Medulla oblongata (tissue), 1 donor: ENCODE measurements around the gene HOXD11.

ENCODE experiments used
- DNase-seq: peaks from one replicate; pipeline ENCODE4 v3.0.0-alpha.2; 2015; ENCODE audit errors: extremely low spot score

Gene HOXD11

DNA sequence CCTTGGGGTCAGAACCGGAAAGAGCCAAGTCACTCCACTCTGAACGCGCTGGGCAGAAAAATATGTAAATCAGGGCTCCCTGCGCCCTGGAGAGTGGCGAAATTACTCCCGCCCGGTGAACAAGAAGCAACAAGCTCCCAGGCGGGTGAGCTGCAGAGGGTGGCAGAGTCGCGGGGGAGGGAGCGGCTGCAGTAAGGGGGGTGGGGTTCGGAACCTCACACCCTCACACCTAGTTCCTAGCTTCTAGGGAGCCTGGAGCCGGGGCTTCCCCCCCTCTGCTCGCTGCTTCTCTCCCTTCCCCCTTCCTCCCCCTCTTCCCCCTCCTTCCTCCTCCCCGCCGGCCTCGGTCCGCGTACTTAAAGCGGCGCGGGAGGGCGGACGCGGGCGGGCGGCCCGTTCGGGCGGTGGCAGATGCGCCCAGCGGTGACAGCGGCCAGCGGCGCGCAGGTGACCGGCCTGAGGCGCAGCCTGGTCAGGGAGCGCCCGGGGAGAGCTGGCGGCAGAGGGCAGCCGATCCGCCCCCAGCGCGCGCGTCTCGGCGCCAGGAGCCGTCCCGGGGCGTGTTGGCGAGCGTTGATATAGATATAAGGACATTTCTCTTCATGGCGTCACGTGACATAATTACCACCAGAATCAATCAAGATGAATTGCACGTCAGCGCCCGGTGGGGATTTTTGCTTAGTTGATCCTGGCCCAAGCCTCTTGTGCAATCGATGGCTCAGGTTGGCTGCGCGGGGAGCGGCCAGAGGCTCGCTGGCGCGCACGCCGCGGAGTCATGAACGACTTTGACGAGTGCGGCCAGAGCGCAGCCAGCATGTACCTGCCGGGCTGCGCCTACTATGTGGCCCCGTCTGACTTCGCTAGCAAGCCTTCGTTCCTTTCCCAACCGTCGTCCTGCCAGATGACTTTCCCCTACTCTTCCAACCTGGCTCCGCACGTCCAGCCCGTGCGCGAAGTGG, at the start of gene HOXD11:
Gene HOXD11, plus strand, starts transcription at position 700 of the 959 bp plus-strand sequence. Its CDS starts 76 bp downstream, at position 776.
- DNase-seq = no peak

DNA sequence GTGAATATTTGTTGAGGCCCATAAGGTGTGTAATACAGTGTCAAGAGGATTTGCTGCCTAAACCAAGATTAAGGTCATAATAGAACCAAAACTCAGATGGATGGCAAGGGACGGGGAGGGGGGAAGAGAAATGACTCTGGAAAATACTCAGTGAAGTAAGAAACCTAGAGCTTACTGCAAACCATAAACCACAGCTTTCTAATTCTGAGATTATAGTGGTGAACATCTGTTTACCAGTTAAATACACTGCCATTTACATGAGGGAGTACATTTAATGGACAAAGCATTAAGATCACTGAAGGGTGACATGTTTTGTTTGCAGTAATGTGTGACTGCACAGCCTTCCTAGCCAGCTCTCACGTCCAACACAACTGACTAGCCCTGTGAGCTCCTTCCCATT, 43.1 kb upstream of the HOXD11 start:
- no peak for DNase-seq

DNA sequence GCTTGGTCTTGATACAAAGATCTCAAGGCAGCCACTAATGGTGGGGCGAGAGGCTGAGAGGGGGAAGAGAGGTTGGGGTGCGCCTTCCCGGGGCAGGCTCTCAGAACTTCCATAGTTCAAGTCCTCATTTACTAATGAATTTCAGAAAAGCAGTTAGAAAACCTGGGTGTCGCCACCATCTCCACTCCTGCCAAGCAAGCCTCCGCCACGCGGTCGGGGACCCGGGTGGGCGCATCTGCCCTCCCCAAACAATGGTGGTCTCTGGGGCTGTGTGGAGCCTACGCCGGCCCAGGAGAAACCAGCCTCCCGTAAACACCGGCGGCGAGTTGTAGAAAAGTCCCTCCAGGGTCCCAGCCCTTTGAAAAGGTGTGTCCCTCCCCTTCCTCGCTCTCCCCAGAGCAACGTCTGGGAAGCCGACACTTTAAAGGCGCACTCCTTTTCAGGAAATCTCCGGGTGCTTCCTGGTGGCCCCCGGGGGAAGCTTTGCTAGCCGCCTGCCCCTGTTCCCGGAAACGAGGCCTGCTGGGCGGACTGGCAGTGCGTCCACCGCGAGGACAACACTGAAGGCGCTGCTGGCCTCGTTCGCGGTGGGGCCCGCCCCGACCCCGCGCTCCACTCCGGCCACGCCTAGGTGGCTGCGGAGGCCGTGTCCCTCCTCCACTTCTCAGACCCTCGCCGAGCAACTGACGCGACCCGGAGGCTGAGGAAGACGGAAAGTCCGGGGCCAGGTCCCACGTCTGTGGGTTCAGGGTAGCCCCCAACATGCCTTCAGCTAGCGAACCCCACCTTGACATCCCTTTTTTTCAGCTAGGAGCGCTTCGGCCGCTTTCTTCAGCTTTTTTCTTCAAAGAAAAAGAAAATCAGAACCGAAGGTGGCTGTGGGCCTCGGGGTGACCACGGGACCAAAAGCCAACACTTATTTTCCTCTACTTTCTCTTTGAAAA, 40.2 kb upstream of the HOXD11 start:
- DNase-seq = no peak

DNA sequence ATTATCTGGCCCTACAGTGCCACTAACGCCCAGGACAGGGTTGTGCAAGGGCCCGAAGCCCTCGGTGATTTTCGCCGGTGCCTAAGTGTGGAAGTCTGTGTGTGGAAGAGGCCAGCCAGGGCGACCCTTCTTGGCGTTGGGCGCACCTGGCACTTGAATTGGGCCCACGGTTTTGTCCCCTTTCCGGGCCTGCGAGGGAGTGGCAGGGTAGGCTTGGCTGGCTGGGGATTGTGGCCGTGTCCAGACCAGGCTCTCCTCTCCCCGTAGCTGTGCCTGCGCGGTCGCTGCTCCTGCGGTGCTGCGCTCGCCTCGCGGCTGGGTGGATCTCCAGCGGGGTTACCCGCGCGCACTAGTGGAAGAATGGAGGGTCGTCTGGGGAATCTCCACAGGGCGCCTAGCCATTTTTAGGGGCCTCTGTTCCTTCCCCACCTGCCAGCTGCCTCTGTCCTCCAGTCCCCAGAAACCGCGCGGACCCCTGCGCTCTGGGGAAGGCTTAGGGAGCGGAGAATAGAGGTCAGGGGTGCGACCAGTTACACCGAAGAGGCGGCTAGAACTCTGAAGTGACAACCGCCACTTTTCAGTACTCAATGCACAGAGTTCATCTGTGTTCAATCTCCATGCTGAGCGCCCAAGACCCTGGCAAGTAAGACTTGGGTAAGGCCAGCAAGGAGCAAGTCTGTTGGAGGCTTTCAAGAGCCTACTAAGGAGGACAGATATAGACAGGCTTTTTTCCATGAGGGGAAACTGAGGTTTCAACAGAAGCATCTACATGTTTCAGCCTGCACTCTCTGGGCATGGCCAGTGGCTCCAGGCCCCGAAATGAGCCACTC, 39.3 kb upstream of the HOXD11 start:
- no peak for DNase-seq

DNA sequence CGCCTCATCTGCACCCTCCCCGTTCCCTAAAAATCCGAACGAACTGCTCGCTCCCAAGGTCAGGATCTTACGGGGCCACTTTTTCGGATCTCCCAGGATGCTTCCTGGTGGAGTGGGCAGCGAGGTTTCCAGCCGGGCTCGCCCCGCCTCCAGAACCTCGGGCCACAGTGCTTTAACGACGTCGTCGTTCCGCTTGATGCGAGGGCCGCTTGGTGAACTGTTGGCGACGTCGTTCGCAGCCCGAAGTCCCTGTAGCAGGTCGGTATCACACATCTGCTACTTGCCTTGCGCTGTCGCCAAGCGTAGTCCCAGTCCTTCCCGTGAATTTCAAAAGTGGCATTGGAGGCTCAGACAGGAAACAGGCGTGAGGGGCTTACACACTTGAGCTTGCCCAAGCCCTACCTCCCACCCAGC, 38.7 kb upstream of the HOXD11 start:
- no peak for DNase-seq

DNA sequence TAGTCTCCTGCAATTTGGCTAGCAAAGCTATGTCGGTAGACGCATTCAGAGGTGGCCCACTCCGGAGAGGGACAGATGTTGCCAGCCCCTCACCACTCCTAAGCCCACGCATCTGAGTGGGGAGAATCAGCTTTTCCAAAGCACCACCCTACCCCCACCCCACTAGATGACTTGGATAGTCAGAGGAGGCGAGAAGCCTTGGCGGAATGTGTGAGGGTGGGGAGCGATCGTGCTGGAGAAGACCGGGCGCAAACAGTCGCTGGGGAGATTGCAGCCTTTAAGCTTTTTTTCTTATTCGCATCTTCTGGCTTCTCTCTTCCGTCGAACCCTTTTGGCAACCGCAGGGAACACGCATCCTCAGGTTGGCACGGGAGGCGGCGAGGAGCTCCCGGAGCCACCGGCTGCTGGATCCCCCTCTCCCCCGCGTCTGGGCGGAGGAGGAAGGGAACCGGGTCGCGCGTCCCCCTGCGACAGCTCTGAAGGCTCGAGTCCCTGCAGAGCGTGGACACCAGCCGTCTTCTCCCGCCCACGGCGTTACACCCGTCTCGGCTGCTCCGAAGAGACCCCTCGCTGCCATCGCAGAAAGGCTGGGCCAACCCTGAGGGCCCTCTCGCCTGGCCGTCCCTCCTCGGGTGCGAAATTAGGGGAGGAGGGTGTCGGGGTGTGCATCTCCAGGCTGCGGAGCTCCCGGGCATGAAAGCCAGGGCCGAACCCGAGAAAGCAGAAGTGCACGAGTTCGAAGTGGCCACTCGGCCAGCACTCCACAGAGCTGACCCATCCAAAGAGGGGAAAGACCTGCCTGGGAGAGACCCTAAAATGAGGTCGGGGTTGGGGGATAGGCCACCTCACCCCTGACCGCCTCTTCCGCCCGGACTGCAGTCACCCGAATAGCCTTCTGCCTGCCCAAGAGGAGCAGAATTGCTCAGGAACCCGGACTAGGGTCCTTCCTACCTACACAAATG, 35.5 kb upstream of the HOXD11 start:
- DNase-seq = no peak

DNA sequence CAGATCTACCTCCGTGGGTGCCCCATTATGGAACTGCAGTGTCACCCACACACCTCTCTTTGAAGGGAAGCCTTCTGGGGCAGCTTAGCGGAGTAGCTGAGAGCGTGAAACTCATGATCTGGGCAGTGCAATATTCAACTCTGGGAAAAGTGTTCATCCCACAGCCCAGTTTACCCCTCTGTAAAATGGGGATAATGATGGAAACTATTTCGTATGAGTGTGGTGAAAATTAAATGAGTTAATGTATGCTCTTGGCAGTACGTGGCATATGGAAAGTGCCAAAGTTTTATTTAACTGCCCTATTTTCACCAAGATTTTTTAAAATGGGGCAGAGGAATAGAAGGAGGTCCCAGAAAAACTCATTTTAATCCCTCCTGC, 34.8 kb upstream of the HOXD11 start:
- DNase-seq = no peak

DNA sequence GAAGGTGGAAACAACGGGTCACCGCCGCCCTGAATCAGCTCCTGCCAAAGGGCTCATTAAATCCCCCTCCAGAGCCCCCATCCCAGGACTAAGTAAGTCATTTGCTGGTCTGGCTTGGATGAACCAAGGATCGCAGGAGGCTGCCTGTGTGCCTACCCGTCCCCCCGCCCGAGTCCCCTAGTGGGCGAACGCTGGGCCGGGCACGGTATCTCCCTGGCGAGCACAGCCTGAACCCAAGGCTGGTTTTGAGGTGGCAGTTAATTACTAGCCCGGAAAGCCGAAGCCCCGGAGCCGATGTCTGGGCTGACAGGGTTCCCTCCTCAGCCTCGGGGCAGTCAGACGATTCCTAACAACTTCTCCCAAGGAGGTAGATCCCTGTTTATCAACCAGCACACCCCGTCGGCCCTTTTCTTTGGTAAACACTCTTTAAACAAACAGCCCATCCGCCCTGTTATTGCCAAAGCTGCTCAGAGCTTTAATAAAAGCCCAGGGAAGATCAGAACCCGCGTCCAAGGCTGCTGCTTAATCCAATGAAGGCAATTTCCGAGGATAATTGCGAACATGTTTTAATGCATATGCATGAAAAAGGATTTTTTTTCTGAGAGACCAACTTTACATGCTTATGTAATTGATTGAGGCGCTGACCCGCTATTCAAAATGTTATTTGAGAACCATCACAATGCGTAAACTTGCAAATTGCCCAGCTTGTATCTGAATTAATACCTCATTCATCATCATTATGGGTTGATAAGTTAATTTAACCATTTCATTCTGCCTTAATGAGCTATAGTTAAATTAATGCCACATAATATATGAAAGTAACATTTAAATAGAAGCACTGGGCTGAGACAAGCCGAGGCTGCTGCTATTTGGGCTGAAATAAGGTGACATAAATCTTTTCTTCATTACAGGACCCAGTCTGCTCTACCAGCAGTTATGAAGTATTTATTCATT, 33.9 kb upstream of the HOXD11 start:
- no peak for DNase-seq

DNA sequence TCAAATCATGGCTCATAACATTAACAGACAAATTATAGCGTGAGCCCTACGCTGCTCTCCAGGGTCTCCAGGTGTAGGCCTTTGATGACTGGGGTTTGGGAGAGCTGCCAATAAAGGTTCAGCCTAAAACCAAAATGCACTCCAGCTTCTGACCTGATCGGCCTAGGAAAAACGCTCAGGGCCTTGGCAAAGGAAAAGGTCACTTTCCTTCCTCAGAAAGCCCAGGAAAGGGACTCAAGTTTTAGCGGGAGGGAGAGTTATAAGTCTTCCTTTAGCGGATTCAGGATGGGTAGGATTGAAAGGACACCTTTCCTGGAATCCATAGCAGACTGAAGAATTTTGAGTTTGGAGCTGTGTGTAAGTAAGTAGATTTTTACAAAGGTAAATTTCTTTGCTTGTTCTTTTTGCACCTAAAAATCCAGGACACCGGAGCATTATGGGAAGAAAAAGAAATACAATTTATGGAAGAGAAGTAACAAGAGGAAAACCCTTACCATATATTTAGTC, 32.1 kb upstream of the HOXD11 start:
- no peak for DNase-seq

DNA sequence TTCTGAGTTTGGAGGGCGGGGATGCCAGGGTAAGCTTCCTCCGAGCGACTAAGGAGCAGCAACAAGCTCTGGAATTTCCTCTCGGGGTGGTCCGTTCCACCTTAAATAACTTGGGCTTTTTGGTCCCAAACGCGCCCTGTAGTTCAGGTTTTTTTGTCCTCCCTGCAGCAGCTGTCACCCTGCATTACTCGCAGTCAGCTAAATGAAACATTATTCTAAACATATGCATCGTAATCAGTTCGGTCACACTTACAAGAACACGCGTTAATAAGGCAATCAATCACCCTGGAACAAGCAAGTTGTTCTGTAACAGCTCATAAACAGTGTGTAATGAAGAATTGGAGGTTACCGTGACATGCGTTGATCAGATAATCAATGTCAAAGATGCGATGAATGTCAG, 31.6 kb upstream of the HOXD11 start:
- DNase-seq = no peak

DNA sequence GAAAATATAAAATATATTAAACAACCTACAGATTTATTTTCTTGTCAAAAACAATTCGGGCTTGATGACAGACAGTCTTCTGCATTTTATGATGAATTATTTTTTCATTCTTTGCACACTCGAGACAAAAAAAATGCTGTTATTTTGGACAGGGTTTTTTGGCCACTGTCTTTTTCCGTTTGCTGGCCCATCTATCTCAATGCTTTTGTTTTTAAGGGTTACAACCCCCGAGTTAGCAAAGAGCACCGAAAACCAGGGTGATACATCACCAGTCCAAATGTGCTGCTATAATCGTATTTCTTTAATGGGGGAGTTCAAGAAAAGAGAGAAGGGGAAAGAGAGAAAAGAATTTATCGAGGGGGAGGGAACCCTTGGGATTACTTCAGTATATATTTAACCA, 31.0 kb upstream of the HOXD11 start:
- no peak for DNase-seq

DNA sequence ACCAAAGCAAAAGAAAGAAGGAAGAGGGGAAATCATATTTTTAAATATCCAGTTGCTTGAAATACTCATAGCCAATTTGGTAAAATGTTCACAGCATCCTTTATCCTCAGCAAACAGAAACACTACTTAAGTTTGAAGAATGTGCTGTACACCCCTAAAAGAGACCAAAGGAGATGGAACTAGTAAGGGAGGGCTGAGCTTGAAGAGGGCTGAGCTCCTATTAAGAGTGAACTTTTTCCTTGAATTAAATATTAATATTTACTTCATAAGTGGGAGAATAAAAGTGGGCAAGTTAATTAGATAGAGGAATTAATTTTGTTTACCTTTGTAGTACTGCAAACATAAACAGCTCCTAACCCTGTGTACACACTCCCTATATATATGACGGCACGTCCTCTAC, 30.3 kb upstream of the HOXD11 start:
- no peak for DNase-seq

DNA sequence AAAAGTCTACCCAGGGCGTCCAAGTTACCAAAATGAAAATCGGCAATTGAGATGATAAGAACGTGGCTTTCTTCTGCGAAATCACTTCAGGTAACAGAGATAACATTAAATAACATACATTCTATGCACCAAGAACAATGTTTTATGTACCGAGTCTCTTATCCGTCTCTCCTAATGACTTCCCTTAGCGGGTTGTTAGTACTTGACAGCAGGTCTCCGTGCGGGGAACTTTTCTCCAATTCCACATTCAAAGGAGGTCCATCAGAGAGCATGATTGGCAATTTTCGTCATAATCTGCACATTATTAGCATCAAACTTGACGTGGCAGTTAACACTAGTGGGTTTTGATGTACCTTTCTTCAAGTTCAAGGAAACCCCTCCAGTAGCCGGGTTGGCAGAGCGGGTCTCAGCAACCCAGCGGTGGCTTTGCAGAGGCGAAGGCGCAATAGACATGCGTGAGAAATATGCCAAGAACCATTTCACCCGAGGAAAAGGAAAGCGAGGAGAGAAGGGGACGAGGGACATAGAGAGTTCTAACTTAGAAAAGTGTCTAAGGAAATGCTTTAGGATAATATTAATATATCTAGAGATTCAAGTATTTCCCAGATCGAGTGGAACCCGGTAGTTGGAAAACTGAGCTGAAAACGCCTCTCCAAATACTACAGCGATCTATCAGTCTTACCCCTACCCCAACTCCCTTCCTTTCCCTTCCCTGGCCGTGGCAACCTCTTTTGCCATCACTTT, 28.4 kb upstream of the HOXD11 start:
- no peak for DNase-seq

DNA sequence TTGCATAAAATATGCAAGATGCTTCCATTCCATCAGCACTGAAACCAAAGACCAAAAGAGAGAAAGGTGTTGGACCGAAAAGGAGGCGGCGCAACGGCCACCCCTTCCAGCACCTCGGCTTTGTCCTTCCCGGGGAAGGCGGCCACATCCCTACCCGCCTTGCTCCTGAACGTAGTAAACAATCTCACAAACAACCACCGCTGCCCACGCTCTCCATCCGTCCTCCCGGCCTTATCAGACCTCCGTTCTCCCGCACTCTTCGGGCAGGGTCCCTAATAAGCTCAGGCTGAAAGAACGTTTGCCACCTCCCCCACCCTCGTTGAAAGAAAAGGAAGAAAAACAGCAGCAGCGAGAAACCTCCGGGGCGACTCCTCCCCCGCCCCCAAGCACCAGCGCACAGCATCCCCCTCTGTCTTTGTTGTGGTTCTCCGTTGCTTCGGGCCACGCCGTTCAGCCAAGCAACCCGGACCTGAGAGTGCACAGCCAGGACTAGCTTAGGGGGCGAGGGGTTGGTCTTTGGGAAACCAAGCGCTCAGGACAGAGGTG, 27.7 kb upstream of the HOXD11 start:
- DNase-seq = no peak

DNA sequence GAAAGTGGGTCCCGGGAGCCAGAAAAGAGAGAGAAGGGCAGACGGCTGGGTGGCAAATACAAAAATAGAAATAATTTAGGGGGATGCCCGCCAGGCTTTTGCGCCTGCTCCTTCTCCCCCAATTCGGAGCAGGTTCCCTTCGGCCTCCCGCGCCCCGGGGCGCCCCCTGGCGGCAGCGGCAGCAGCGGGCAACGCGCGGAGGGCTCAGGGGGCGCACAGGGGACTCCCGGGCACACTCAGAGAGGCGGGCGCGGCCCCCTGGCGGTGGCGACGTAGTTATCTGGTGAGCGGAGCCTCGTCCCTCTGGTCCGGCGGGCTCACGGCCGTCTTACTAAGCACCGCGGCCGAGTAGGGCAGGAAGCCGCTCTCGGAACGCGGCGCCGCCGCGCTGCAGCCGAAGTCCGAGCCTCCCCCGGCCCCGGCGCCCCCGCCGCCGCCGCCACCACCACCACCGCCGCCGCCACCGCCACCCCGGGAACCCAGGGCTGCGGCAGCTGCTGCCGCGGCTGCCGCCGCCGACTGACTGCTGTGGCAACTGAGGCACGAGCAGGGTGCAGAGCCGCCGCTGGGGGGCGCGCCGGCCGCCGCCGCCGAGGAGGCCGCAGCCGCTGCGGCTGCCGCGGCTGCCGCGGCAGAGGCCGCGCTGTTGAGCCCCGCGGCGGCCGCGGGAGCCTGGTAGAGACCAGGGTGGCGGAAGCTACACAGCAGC, 27.1 kb upstream of the HOXD11 start:
- no peak for DNase-seq

DNA sequence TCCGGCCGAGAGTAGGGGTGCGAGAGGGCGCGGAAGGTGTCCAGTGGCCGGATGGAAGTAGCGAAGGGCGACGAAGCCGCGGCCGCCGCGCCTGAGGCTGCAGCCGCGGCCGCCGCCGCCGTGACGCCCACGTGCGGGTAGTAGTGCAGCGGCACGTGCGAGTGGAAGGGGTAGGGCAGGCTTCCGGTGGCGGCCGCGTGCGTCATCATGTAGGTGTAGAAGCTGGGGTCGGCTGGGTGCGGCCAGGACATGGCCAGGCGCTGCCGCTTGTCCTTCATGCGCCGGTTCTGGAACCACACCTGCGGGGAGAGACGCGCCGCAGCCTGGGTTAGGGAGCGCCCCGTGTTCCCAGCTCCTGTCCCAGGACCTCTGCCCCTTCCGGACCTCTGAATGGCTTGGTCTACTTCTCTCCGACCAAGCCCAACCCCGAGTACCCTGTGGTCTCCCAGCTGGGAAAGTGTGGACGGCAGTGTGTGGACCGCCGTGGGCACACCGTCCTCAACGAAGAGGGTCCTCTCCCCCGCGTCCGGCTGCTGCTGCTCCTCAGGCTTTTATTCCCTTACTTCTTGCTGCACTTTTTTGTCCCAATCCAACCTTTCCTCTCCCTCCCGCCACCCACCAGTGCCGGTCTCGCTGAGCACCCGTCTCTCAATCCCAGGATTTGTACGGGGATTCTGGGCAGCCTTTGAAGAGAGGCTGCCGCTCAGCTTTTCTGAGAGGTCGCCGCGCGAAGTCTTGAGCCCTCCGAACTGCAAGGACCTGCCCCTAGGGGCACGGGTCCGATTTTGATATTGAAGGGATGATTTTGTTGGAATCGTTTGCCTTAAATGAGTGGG, 26.3 kb upstream of the HOXD11 start:
- no peak for DNase-seq
